ENCODE data around the gene HOXB5.

The HOXB5 gene

DNA sequence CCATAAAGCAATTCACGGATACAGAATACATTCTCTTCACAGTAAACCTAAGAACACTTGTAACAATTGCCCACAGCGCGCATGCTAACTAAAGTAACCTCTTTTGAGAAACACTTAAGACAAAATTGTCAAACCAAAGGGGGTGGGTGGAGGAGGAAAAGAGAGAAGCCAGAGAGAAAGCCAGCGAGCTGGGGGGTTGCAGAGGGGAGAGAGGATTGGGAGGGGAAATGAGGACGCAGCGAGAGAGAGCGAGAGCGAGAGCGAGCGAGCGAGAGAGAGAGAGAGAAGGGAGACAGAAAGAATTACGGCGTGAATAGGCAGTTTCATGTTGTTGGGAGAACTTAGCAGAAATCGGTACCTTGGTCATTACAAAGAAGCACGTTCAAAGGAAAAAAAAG lies 18.9 kb upstream of the HOXB5 start:
- no peak for TF ChIP-seq EZH2phosphoT487 (IDR thresholded peaks at IDR 0.05; ENCODE audit: low read depth)
- TF ChIP-seq CTCF (IDR thresholded peaks at IDR 0.05; ENCODE audit: low read depth, low read length), result no peak
- peak overlapping the region; percentile 96 for H3K4me2 ChIP-seq (ENCODE audit: low read length)
- peak overlapping the region; percentile 90 for H3K9ac ChIP-seq (ENCODE audit: low read length)
- H4K20me1 ChIP-seq (ENCODE audit: insufficient read depth, low read length), result no peaks in the 10 kb centered on the region
- peak overlapping the region; percentile 10; the same call in 1 of the 2 replicates for H3K27ac ChIP-seq (ENCODE audit: low read length)
- peak overlapping the region; percentile 85 for H3K4me3 ChIP-seq (ENCODE audit: low read length)
- 0 out of 2 replicates have a peak, but pooled peaks cover 3% of the 10 kb centered on the region for H3K79me2 ChIP-seq (ENCODE audit: low read length)
- no peaks in the 10 kb centered on the region for H3K36me3 ChIP-seq (replicated peaks; ENCODE audit: low read depth, low read length)
- H3K4me1 ChIP-seq (ENCODE audit: low read length), result peaks cover 9% of the 10 kb centered on the region; the same call in 1 of the 2 replicates
- no peaks in the 10 kb centered on the region for H3K9me3 ChIP-seq (ENCODE audit: insufficient read depth, low read length)
- peaks cover 22% of the 10 kb centered on the region for H3K27me3 ChIP-seq (ENCODE audit: low read depth, low read length)
- H2AFZ ChIP-seq (ENCODE audit: low read depth, low read length), result peak overlapping the region; percentile 77

GRCh38 chr17:48611681-48612455 lies 18.3 kb upstream of the HOXB5 start:
- Histone ChIP-seq H3K27me3 (ENCODE audit: low read depth, low read length) (peaks cover 16% of the 10 kb centered on the region), H3K9ac (ENCODE audit: low read length) (peak overlapping the region; percentile 90), H3K4me3 (ENCODE audit: low read length) (peak overlapping the region; percentile 85), H3K79me2 (ENCODE audit: low read length) (0 out of 2 replicates have a peak, but pooled peaks cover 3% of the 10 kb centered on the region), H3K9me3 (ENCODE audit: insufficient read depth, low read length) (no peaks in the 10 kb centered on the region), H3K27ac (ENCODE audit: low read length) (peak overlapping the region; percentile 60), H2AFZ (ENCODE audit: low read depth, low read length) (peak overlapping the region; percentile 93; the same call in 1 of the 2 replicates), H3K4me2 (ENCODE audit: low read length) (peak overlapping the region; percentile 96), H4K20me1 (ENCODE audit: insufficient read depth, low read length) (no peaks in the 10 kb centered on the region), H3K4me1 (ENCODE audit: low read length) (peaks cover 9% of the 10 kb centered on the region; the same call in 1 of the 2 replicates), H3K36me3 (replicated peaks; ENCODE audit: low read depth, low read length) (no peaks in the 10 kb centered on the region)
- TF ChIP-seq EZH2phosphoT487 (IDR thresholded peaks at IDR 0.05; ENCODE audit: low read depth), result no peak
- TF ChIP-seq CTCF (IDR thresholded peaks at IDR 0.05; ENCODE audit: low read depth, low read length), result no peak

- H3K4me1 ChIP-seq (ENCODE audit: low read length), result peaks cover 9% of the 10 kb centered on the region; the same call in 1 of the 2 replicates
- H3K9me3 ChIP-seq (ENCODE audit: insufficient read depth, low read length), result no peaks in the 10 kb centered on the region
- H3K4me3 ChIP-seq (ENCODE audit: low read length), result peak overlapping the region; percentile 85
- TF ChIP-seq EZH2phosphoT487 (IDR thresholded peaks at IDR 0.05; ENCODE audit: low read depth) (no peak), CTCF (IDR thresholded peaks at IDR 0.05; ENCODE audit: low read depth, low read length) (no peak)
- H4K20me1 ChIP-seq (ENCODE audit: insufficient read depth, low read length), result no peaks in the 10 kb centered on the region
- H3K9ac ChIP-seq (ENCODE audit: low read length), result peak overlapping the region; percentile 90
- 0 out of 2 replicates have a peak, but pooled peaks cover 3% of the 10 kb centered on the region for H3K79me2 ChIP-seq (ENCODE audit: low read length)
- peaks cover 10% of the 10 kb centered on the region for H3K27me3 ChIP-seq (ENCODE audit: low read depth, low read length)
- H3K27ac ChIP-seq (ENCODE audit: low read length), result peak overlapping the region; percentile 60
- no peaks in the 10 kb centered on the region for H3K36me3 ChIP-seq (replicated peaks; ENCODE audit: low read depth, low read length)
- peak overlapping the region; percentile 96 for H3K4me2 ChIP-seq (ENCODE audit: low read length)
- H2AFZ ChIP-seq (ENCODE audit: low read depth, low read length), result peak overlapping the region; percentile 93
These were observed 17.6 kb upstream of the HOXB5 start for GRCh38 chr17:48611213-48611612.
